GM12873 (cell line): ENCODE data around the gene POPDC2.

ENCODE experiments used
- CTCF ChIP-seq: IDR thresholded peaks from 2 replicates; pipeline ENCODE4 v1.5.1; 2012; ENCODE audit warnings: low read depth, mild to moderate bottlenecking, moderate library complexity, low read length, control low read depth; ENCODE audit not compliant: insufficient read depth; ENCODE audit errors: missing control alignments

The POPDC2 gene

DNA sequence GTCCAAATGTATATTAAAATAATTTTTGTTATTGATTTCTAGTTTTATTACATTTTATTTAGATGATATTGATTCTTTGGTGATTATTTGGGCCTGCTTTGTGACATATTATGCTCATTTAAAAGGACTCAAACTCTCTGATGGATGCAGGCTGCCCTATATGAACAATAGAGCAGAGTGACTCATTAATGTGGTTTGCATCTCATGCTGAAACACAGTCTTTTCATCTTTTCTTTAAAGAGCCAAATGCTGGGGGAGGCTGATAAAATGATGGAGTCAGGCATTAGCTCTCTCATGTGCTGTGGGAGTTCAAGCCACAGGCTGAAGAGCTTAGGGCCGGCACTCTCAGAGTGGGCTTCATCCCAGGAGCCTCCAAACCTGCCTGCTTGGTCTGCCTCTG, 55.5 kb downstream of the POPDC2 start:
- no peak for TF ChIP-seq CTCF

- no peak for TF ChIP-seq CTCF
Measured at GRCh38 chr3:119602676-119603075, 57.7 kb downstream of the POPDC2 start.

DNA sequence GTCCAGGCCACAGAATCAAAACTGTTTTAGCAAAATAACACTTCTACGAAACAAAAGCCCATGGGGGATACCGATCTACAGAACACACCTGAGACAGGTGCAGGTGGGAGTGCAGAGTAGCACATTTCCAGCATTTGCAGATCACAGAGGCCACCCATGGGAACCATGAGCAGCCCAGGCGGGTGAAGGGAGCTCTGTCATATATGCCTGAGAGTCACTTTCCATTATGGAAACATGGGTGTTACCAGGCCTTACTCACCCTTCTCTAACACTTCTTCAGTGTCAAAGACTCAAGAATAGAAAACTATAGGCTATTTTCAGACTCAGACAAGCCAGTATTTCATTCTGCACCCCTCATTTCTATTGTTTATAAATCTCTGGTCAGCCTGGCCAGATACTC, 59.2 kb downstream of the POPDC2 start:
- no peak for TF ChIP-seq CTCF

- TF ChIP-seq CTCF, result peak; percentile 90
Measured at GRCh38 chr3:119600732-119601131, 59.7 kb downstream of the POPDC2 start.

GRCh38 chr3:119599558-119600174, 60.7 kb downstream of the POPDC2 start:
- TF ChIP-seq CTCF, result no peak

DNA sequence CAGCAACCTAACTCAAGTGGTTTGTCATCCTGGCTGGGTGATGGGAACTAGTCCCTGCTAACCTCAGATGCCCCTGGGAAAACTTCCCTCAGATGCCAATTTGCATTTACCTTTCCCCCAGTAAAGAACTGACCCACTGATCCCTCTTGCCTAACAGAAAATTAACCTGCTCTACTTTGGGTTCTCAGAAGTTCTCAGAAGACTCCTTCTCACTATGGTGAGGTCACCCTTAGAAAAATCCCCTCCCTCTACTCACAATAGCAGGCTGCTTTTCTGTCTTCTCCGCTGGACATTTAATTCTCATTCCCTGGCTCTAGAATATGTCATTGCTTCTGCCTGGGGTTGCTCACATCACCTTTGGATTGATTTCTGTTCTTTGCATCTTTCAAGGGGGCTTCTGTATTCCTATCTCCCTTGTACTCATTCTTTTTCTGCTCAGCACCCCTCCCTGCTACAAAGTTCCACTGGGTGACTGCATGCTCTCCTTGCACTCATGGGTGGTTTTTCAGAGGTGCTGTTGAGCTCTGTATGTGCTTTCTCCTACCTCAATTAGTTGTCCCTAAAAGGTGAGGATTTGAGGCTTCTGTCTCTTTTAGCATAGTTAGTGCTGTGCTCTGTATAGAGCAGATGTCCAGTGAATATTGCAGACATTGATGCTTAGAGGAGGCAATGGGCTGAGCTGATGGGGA, 61.8 kb downstream of the POPDC2 start:
- TF ChIP-seq CTCF, result no peak

DNA sequence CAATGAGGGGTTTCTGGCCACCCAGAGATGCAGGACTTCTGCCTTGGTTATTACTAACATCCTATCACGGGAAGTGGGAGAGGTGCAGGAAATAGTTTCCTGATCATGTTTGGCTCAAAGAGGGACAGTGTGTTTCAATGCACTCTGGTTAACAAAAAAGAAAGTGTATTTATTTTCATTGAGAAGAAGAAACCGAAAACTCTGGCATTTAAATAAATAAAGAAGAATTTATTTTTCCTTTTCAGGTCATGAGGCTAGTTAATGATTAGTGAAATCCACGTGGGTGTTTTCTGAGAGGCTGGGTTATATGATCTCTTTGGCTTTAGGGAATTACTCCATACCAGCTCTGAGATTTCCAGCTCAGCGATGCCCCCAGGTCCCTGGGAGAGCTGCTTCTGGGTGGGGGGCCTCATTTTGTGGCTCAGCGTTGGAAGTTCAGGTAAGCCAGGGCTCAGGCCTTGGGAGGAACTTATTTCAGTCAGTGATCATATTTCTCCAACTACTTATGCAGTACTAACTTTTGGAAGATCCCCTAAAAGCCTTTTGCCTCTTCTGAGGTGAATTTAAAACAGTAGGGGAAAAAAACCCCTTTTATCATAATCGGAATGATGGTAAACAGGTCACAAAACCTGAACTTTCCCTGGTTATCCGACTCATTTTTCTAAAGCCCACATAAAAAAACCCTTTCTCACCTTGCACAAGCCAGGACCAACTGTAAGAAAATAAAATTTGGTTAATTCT, 62.7 kb downstream of the POPDC2 start, which contains the start of gene PLA1A:
Gene PLA1A (plus strand): TSS at position 338 of the 741 bp plus-strand sequence. CDS start 29 bp downstream, at position 367.
- no peak for TF ChIP-seq CTCF
